GM19239 (cell line): ENCODE results near the gene CX3CL1.

Source experiments
- DNase-seq: peaks from one replicate; pipeline ENCODE4 v3.0.0; 2011; ENCODE audit warnings: low spot score; ENCODE audit not compliant: insufficient read length
- FAIRE-seq: peaks from 2 replicates; lab custom pipeline; 2011; peaks lifted over from hg19 to GRCh38; lab: Jason Lieb, UNC

CX3CL1 gene

GRCh38 chr16:57401943-57402640 lies 29.8 kb downstream of the CX3CL1 start:
- no peak for FAIRE-seq
- no peak for DNase-seq

GRCh38 chr16:57403965-57404817 lies 31.9 kb downstream of the CX3CL1 start, which contains the start of gene CCL17:
CCL17 (plus strand) TSS chr16:57404767; CDS start chr16:57413933, 9,166 bp downstream.
- FAIRE-seq (no peak), DNase-seq (no peak)

GRCh38 chr16:57405097-57405496 lies 32.8 kb downstream of the CX3CL1 start:
- FAIRE-seq (no peak), DNase-seq (no peak)

- DNase-seq (no peak), FAIRE-seq (no peak)
Observed at GRCh38 chr16:57406881-57407280, 34.6 kb downstream of the CX3CL1 start.

GRCh38 chr16:57407521-57408353 lies 35.4 kb downstream of the CX3CL1 start:
- no peak for FAIRE-seq
- DNase-seq = no peak

GRCh38 chr16:57409065-57409464 lies 36.8 kb downstream of the CX3CL1 start:
- FAIRE-seq (no peak), DNase-seq (no peak)

GRCh38 chr16:57409870-57410587 lies 37.7 kb downstream of the CX3CL1 start:
- no peak for DNase-seq
- FAIRE-seq = no peak

GRCh38 chr16:57411362-57411976 lies 39.2 kb downstream of the CX3CL1 start:
- DNase-seq (no peak), FAIRE-seq (peak; percentile 47)

GRCh38 chr16:57412584-57412983 lies 40.3 kb downstream of the CX3CL1 start:
- no peak for FAIRE-seq

GRCh38 chr16:57413301-57413730 lies 41.0 kb downstream of the CX3CL1 start:
- DNase-seq (peak; percentile 53), FAIRE-seq (peak; percentile 74)

More at GRCh38 chr16:57412584-57412983, 40.3 kb downstream of the CX3CL1 start:
- no peak for DNase-seq

GRCh38 chr16:57413733-57414132 lies 41.4 kb downstream of the CX3CL1 start:
- FAIRE-seq = no peak
- no peak for DNase-seq

- no peak for DNase-seq
- no peak for FAIRE-seq
Observed at GRCh38 chr16:57416084-57416483, 43.8 kb downstream of the CX3CL1 start.

- DNase-seq = no peak
- no peak for FAIRE-seq
Observed at GRCh38 chr16:57419506-57419905, 47.2 kb downstream of the CX3CL1 start.

- no peak for DNase-seq
- FAIRE-seq = no peak
Observed at GRCh38 chr16:57422026-57422944, 50.0 kb downstream of the CX3CL1 start.

GRCh38 chr16:57423152-57423551 lies 50.9 kb downstream of the CX3CL1 start:
- FAIRE-seq (no peak), DNase-seq (no peak)

GRCh38 chr16:57424583-57424982 lies 52.3 kb downstream of the CX3CL1 start:
- DNase-seq (no peak), FAIRE-seq (no peak)

- FAIRE-seq (no peak), DNase-seq (no peak)
Observed at GRCh38 chr16:57426356-57426755, 54.1 kb downstream of the CX3CL1 start.

- FAIRE-seq (no peak), DNase-seq (no peak)
Observed at GRCh38 chr16:57427307-57427706, 55.0 kb downstream of the CX3CL1 start.
